Measurements from ENCODE around the gene TTLL11.
"Not testable (repeated sequence)": the region's sequence is repeated elsewhere in the genome, so short reads cannot be mapped to it uniquely, and the experiment has no call there.

The TTLL11 gene

DNA sequence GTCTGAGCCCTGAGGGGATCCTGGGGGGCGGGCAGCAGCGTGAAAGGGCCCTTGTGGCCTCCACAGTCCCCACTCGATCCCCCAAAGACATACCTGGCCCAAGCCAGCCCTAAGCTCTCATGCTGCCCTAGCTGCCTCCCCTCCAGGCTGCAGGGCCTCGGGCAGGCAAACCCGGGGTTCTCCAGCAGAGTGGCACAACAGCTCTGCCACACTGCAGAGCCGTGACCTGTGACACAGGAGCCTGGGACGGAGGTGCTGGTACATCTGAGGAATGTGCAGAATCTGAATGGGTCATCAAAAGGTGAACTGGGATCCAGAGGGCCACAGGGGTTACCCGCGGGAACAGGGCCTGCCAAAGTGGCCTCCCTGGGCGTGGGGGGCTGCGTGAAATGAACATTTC is 278.5 kb downstream of the TTLL11 start:
- no peak for DNase-seq (ENCODE audit: low read depth)

DNA sequence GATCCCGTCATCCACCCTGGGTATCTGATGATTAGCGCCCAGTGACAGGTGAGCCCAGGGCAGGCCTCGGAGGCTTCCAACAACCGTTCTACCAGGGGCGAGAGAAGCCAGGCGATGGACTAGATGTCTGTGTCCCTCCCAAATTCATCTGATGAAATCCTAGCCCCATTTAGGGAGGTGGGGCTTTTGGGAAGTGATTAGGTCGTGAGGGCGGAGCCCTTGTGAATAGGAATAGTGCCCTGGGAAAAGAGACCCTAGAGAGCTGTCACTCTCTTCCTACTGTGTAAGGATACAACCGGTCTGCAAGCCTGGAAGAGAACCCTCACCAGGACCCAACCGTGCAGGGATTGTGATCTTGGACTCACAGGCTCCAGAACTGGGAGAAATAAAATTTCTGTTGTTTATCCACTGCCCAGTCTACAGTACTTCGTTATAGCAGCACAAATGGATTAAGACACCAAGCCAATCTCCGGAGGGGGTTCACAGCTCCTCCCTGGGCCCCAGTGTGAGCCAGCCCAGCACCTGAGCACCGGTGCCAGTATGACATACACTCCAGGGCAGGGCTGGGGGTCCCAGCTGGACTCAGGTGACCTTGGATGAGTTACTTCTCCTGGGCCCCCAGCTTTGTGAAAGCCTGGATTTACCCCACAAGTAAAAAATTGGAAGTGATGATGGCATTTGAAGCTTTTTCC is 279.4 kb downstream of the TTLL11 start:
- DNase-seq (ENCODE audit: low read depth) = no peak

DNA sequence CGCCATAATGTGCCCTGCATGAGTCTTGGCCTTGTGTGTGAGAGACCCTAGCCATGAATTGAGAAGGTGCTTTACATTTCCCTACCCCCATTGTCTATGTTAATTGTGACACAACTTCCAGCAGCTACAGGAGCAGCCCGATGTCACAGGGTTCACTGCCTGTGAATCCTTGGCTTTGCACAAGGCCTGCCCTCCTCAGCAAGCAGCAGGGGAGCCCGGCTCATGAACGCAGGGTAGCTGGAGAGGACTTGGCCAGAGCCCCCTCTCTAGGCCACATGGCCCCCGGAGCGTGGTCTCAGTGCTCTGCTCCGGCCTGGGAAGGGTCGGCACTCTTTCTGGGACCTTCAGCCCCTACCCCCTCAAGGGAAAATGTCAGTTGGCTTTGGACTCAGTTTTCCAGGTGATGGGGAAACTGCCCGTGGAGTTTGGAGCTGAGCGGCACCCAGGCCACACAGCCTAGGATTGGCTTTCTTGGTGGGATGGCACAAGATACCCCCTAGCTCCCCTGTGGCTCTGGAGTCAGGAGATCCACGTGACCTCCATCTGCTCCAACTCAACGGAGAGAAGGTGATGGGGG is 280.9 kb downstream of the TTLL11 start:
- no peak for DNase-seq (ENCODE audit: low read depth)

DNA sequence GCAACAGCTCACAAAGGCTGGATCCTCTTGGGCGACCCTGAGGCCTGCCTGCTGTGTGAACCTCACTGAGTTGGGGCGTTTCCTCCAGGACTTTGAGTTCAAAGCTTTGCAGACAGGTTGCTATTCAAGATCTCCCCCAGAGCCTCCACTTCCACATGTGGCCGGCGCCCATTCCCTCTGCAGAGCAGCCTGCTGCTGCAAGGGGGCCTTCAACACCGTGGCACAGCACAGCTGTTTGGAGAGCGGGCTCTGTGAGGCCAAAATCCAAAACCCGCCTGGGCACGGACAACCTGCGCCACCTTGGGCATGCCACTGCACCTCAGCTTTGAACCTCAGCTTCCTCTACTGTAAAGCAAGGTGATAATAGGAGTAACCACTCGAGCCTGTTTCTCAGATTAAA is 281.4 kb downstream of the TTLL11 start:
- no peak for DNase-seq (ENCODE audit: low read depth)

DNA sequence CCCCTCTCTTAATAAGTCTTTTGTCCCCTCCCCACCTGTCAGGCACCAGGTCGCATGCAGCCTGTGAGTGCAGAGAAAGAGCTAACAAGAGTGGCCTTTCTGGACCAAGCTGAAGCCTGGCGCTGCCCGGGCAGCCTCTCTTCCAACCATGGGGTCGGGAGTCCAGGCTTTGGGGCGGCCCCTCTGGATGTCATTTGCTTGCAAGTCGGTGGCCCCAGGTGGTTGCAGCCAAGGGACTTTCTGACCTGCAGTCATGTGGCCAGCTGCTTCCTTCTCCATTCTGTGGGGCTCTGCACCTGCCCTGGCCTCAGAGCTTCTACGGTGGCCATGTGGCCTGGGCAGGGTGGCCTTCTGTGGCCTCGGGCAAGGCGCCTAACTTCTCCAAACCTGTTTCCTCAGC is 282.0 kb downstream of the TTLL11 start:
- DNase-seq (ENCODE audit: low read depth) = no peak

DNA sequence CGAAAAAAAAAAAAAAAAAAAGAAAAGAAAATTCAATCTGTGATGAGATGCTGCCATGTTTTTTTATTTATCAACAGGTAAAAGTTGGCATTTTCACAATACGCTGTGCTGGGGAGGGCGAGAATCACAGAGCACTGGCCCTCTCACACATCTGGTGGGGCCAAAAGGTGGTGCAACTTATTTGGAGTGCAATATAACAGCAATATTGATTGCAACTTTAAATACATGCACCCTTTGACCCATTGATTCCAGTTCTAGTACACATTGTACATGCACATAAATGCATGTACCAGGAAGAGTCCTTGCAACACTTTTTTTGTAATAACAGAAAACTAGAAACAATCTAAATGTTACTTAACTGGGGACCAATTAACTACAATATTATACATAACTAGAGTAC is 282.6 kb downstream of the TTLL11 start:
- no peak for DNase-seq (ENCODE audit: low read depth)

DNA sequence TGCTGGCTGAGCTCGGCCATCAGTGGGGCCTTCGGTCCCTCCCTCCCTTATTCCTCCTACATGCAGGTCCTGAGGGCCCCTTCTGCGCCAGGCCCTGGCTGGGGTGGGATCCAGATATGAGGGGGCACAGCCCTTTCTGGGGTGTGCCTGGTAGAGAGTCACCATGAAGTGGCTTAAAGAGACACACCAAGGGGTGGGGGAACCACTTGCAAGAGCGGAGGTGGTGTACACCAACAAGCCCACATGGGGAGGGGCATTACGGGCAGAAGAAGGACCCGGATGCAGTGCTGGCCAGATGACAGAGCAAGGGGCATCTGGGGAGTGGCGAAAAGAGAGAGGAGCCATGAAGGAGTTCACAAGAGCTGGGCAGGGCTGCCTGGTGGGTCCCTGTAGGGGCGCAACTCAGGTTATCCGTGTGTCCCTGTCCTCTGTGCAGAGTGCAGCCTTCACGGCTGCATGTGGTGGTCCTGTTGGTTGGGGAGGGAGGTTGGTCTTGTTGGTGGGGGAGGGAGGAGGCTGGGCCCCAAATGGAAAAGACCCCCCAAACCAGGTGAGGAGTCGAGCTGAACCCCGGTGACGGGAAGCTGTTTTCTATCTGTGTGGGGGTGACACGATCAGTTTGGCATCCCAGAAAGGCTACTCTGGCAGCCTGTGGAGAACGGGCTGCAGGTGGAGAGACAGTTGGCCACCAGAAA is 283.6 kb downstream of the TTLL11 start:
- DNase-seq (ENCODE audit: low read depth) = no peak

DNA sequence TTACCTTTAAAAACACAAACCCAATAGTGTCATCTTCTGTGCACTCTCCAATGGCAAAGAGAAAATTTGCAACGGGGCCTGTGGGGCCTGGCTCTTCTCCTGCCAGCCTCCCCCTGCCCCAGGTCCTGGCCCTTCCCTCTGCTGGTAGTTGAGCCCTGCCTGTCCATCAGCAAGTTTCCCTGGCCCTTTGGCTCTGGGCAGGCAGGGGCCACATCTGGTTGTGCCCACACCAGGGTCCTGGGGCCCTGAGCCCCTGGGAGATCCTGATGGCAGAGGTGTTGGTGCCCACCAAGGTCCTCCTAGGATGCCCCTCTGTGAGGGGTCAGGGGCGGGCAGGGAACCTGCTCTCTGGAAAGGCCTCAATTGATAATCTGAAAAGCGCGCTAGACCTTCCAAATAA is 284.3 kb downstream of the TTLL11 start:
- no peak for DNase-seq (ENCODE audit: low read depth)

DNA sequence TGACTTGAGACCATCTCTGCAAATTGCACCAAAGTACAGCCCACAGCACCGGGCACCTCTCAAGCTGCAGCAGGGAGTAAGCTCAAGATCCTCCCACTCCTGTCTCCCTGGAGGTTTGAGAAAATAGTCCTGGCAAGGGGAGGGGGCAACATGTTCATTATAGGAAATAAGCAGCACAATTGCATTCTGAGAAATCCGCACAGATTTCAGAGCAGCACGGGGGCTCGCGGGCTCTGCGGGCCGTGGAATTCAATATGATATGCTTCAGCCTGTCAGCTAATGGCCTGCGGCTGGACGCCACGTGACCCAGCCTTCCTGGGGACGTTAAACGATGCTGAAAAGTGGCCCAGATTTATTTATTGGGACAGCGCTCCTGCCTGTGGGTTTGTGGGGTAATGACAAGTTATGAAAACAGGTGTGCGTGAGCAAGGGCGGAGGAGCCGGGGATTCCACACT is 285.3 kb downstream of the TTLL11 start:
- DNase-seq (ENCODE audit: low read depth) = no peak

DNA sequence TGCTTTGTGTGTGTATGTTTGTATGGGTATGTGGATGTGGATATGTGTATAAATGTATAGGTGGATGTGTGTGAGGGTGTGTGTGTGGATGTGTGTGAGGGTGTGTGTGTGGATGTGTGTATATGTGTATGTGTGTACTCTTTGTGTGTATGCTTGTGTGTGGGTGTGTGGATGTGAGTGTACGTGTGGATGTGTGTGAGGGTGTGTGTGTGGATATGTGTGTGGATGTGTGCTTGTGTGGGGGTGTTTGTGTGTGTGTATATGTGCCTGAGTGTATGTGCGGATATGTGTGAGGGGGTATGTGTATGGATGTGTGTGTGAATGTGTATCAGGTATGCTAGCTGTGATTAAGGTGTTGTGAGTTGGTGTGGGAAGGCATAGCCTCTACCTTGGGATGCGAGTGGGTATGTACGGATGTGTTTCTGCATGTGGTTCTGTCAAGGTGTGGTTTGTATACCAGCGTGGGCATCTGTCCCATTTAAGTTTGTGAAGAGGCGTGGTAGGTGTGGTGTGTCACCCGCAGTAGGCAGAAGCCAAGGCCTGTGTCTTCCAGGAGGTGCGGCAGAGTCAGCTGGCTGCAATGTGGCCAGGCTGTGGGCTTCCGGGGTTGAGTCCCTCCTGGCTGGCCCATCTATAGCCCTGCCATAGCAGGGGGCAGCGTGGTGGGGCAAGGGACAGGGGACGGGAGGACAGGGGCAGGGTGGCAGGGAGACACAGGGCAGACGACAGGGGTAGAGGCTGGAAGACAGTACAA is 285.9 kb downstream of the TTLL11 start:
- no peak for DNase-seq (ENCODE audit: low read depth)

DNA sequence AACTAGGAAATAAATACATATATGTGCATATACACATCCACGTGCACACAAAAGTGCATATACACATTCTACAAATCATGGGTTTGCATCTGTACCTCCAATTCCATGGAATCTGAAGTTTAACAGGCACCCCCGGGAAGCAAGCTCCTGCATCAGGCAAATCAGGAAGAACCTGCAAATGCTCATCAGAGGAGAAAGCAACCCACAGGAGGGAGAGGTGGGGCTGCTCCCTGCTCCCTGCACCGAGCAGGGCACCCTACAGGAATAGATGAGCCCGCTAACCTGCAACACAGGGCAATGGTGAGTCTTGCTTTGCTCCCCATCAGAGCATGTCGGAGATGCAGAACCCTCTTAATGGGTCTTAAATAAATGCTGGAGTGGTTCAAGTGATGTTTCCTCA is 290.4 kb downstream of the TTLL11 start:
- no peak for DNase-seq (ENCODE audit: low read depth)

DNA sequence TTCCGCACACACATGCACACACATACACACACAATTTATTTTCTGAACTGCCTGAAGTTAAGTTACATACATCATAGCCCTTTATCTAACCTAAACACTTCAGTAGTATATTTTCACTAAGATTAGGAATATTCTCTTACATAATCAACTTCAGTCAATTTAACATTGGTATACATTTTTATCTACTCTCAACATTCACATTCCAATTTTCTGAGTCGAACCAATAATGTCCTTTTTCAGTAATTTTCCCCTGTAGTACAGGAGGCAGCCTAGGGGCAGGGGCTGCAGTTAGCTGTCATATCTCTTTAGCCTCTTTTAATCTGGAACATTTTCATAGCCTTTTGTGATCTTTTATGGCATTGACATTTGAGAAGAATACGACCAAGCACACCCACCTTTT is 291.5 kb downstream of the TTLL11 start:
- no peak for DNase-seq (ENCODE audit: low read depth)

DNA sequence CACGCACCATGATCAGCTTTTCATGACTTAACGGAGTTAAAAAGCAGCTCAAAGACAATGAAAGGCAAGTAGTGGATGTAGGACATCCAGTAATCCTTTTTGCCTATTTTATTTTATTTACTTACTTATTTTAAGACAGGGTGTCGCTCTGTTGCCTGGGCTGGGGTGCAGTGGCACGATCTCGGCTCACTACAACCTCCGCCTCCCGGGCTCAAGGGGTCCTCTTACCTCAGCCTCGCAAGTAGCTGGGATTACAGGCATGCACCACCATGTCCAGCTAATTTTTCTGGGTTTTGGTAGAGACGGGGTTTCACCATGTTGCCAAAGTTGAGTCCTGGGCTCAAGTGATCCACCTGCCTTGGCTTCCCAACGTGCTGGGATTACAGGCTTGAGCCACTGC is 292.7 kb downstream of the TTLL11 start:
- no peak for DNase-seq (ENCODE audit: low read depth)

DNA sequence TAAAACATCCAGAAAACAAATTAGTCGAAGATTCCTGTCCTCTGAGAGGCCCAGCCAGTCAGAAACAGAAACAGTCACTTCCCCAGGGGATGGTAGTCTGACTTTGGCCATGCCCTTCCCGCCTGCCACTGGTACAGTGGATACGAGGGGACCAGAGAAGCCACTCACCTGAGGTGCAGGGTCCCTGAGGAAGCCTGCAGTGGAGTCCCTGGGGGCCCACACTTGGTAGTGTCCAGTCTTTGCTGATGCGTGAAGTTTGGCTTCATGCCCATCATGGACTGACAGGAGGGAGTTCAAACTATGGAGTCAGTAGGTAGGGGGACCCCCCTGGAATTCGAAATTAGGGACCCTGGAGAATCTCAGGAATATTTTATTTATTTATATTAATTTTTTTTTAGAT is 294.2 kb downstream of the TTLL11 start:
- DNase-seq (ENCODE audit: low read depth) = no peak

DNA sequence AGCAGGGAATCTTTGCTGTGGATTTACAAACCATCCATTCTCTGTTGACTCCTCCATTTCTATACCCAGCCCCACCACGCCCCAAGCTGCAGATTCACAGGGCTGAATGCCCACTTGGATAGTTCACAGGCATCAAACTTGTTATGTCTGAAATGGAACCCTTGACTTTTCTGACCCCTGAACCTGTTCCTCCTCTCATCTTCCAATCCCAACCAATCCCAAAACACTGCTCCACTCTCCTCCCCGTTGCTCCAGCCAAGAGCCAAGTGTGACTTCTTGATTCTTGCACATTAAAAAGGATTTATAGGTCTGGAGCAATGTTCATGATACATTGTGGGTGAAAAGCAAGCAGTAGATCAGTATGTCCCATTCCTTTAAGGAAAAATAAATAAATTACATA is 296.0 kb downstream of the TTLL11 start:
- DNase-seq (ENCODE audit: low read depth) = no peak

DNA sequence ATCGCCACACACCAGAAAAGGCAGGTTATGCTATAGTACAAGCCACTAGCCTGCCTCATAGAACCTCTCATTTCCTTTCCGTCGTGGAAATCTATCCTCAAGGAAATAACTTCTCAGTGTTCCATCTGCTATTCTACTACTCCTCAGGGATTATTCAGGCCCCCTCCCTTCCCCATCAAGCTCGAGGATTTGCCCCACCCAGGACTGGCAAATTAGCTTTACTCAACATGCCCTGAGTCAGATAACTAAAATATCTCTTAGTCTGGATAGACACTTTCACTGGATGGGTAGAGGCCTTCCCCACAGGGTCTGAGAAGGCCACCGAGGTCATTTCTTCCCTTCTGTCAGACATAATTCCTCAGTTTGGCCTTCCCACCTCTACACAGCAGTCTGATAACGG is 298.8 kb downstream of the TTLL11 start:
- DNase-seq (ENCODE audit: low read depth) = not testable (repeated sequence)

DNA sequence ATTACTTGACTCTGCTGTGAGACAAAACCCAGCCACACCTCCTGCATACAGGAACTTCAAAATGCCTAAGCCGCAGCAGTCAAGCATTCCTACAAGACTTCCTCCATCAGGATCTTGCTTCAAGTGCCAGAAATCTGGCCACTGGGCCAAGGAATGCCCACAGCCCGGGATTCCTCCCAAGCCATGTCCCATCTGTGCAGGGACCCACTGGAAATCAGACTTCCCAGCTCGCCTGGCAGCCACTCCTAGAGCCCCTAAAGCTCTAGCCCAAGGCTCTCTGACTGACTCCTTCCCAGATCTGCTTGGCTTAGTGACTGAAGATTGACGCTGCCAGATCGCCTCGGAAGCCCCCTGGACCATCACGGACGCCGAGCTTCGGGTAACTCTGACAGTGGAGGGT is 300.6 kb downstream of the TTLL11 start:
- DNase-seq (ENCODE audit: low read depth) = not testable (repeated sequence)

DNA sequence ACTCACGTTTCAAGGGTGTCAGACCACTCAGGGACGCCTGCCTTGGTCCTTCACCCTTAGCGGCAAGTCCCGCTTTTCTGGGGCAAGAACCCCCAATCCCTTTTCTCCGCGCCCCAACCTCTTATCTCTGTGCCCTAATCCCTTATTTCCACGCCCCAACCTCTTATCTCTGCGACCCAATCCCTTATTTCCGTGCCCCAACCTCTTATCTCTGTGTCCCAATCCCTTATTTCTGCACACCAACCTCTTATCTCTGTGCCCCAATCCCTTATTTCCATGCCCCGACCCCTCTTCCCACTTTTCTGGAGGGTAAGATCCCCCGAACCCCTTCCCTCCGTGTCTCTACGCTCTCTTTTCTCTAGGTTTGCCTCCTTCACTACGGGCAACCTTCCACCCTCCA is 302.3 kb downstream of the TTLL11 start:
- DNase-seq (ENCODE audit: low read depth) = no peak

DNA sequence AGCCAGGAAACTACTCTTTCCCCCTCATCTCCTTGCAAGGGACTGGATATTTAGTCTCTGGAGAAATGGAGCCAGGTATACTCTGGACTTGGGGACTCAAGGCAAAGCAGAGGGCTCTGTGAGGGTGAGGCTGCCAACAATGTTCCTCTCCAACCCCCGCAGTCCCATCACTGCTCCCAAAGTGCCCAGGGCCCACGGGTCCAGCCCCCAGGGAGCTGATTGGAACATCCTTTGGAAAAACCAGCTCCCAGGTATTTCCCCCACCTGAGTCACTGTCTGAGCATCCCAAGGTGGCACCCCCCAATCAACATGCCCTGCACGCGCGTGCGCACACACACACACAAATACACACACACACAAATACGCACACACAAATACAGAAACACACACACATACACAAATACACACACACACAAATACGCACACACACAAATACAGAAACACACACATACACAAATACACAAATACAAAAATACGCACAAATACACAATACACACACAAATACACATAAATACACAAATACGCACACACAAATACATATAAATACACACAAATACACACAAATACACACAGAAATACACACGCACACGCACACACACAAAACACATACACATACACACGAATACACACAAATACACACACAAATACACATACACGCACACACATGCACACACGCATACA is 304.3 kb downstream of the TTLL11 start:
- no peak for DNase-seq (ENCODE audit: low read depth)

DNA sequence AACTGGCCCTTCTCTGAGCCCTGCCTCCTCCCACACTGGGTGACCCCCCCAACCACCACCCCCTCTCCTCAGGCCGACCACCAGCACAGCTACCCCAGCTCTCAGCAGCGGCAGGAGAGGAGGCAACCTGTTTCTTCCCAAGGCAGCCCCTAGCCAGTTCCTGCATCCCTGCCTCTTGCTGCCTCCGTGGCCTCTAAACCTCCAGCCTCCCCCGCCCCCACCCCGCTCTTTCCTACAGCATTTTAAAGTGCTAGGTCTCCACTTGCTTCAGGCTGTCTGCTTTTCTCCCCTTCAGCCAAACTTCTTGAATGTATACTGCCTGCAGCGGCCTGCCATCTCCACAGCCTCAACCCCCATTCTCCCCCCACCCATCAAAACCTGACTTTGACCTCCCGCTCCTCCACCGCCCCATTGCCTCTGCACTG is 306.1 kb downstream of the TTLL11 start:
- no peak for DNase-seq (ENCODE audit: low read depth)

DNA sequence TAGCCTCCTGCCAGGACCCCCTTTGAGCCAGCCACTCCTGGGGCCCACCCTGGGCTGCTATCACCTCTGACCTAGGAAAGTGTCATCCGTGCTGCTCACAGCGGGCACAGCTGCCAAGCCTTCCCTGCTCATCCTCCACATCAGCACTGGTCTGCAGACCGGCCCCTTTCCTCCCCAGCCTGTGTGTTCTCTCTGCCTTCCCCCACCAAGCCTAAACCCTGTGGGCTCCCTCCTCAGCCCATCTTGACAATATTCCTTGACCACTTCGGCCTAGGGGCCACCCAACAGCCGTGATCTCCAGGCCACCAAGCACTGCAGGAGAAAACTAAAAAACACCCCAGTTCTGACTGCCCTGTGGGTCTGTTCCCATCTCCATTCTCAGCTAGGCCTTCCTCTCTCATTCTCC is 306.6 kb downstream of the TTLL11 start:
- DNase-seq (ENCODE audit: low read depth) = no peak

Measured in EH (cell line).